ENCODE measurements around the gene ATG5. TPM values are rescaled to one million over a fixed set of nuclear protein-coding genes. Genes with fewer than 3 reads are reported as not detected.

The ATG5 gene
- total RNA-seq, 1 experiment from 2014 or later = 26.9 TPM

DNA sequence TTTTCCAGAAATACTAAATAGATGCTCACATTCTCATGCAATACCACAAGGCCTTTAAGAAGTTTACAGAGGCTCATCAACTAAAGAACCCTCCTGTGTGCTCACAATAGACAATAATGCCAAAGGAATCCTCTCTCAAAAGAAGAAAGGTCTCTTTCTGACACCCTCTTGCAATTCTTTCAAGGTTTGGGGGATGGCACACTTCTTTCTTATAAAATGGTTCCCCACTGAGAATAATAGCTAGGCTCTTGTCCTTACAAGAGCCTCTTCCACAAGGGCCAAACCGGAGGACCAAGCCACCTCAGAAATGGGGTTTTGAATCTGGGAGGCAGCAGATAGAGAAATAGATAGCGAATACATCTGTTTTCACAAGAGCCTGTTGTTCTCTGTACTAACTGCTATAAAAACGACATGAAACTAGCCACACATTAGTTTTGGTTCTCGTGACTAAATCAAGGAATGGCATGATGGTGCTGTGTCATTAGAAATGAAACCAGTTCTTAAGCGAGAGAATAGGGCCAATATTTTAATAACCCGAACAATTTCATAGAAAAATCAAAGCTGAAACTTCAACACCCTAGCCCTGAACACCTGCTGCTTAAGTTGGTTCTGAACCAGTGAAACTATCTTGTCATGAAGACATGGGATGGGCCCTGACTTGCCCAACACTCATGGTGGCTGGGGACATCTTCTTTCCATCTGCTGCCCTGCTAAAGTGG lies 158.3 kb downstream of the ATG5 start:
- Mint-ChIP-seq H3K4me1 (ENCODE audit: low read depth, unreplicated experiment) (no peaks in the 10 kb centered on the region), H3K9me3 (ENCODE audit: unreplicated experiment) (no peaks in the 10 kb centered on the region), H3K27me3 (ENCODE audit: insufficient read depth, unreplicated experiment) (no peaks in the 10 kb centered on the region), H3K27ac (ENCODE audit: unreplicated experiment) (no peak overlapping the region), H3K4me3 (ENCODE audit: unreplicated experiment) (no peak overlapping the region), H3K36me3 (ENCODE audit: insufficient read depth, unreplicated experiment) (no peaks in the 10 kb centered on the region)
- Histone ChIP-seq H3K27me3 (replicated peaks; ENCODE audit: control insufficient read depth, insufficient read depth, low read length) (no peaks in the 10 kb centered on the region), H3K9me3 (no peaks in the 10 kb centered on the region), H3K4me3 (ENCODE audit: low read depth, low read length) (no peak overlapping the region), H3K4me1 (no peaks in the 10 kb centered on the region), H3K36me3 (ENCODE audit: control insufficient read depth, insufficient read depth, low read length) (no peaks in the 10 kb centered on the region)
- POLR2A ChIA-PET = no interaction called here
- BruUV-seq (replicated peaks) = no TSS peak
- DNase-seq = no peak
- intact Hi-C loops (cut with micrococcal nuclease; ENCODE audit: unreplicated experiment) = no loop called here
- CTCF ChIA-PET = no interaction called here
- TF ChIP-seq, protein P1, sequence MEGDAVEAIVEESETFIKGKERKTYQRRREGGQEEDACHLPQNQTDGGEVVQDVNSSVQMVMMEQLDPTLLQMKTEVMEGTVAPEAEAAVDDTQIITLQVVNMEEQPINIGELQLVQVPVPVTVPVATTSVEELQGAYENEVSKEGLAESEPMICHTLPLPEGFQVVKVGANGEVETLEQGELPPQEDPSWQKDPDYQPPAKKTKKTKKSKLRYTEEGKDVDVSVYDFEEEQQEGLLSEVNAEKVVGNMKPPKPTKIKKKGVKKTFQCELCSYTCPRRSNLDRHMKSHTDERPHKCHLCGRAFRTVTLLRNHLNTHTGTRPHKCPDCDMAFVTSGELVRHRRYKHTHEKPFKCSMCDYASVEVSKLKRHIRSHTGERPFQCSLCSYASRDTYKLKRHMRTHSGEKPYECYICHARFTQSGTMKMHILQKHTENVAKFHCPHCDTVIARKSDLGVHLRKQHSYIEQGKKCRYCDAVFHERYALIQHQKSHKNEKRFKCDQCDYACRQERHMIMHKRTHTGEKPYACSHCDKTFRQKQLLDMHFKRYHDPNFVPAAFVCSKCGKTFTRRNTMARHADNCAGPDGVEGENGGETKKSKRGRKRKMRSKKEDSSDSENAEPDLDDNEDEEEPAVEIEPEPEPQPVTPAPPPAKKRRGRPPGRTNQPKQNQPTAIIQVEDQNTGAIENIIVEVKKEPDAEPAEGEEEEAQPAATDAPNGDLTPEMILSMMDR (IDR thresholded peaks at IDR 0.05; ENCODE audit: insufficient read depth in 1 of 2, low read depth in 1 of 2, low read length in 1 of 2, severe bottlenecking in 1 of 2, unreplicated experiment in 1 of 2) = no peak

DNA sequence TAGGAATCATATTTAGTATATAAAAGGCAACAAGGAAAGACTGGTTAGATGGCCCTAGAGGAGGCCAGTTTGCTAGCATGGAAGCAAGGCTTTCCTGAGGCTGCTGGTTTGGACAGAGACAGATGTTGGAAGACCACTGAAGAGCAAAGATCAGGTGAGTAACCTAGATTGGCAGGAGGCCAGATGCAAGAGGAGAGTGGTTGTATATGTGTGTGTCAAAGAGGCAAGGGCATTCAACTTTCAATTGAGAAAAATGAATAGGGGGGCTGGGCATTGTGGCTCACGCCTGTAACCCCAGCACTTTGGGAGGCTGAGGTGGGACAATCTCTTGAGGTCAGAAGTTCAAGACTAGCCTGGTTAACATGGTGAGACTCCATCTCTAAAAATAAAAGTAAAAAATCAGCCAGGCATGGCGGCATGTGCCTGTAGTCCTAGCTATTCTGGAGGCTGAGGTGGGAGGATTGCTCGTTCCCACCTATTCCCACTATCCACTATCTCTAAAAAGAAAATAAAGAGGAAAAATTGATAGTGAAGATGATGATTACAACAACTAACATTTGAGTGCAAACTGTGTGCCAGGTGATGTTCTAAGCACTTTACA lies 159.6 kb downstream of the ATG5 start:
- Mint-ChIP-seq H3K4me1 (ENCODE audit: low read depth, unreplicated experiment) (no peaks in the 10 kb centered on the region), H3K36me3 (ENCODE audit: insufficient read depth, unreplicated experiment) (no peaks in the 10 kb centered on the region), H3K4me3 (ENCODE audit: unreplicated experiment) (no peak overlapping the region), H3K9me3 (ENCODE audit: unreplicated experiment) (no peaks in the 10 kb centered on the region), H3K27ac (ENCODE audit: unreplicated experiment) (no peak overlapping the region), H3K27me3 (ENCODE audit: insufficient read depth, unreplicated experiment) (no peaks in the 10 kb centered on the region)
- intact Hi-C loops (cut with micrococcal nuclease; ENCODE audit: unreplicated experiment) = no loop called here
- ChIA-PET POLR2A (no interaction called here), CTCF (no interaction called here)
- DNase-seq = no peak
- no peak overlapping the region for H3K4me3 ChIP-seq (ENCODE audit: low read depth, low read length)
- H3K9me3 ChIP-seq = no peaks in the 10 kb centered on the region
- H3K27me3 ChIP-seq (replicated peaks; ENCODE audit: control insufficient read depth, insufficient read depth, low read length) = no peaks in the 10 kb centered on the region
- TF ChIP-seq, protein P1 (IDR thresholded peaks at IDR 0.05; ENCODE audit: insufficient read depth in 1 of 2, low read depth in 1 of 2, low read length in 1 of 2, severe bottlenecking in 1 of 2, unreplicated experiment in 1 of 2) = no peak
- no TSS peak for BruUV-seq (replicated peaks)
- H3K36me3 ChIP-seq (ENCODE audit: control insufficient read depth, insufficient read depth, low read length) = no peaks in the 10 kb centered on the region
- H3K4me1 ChIP-seq = no peaks in the 10 kb centered on the region

DNA sequence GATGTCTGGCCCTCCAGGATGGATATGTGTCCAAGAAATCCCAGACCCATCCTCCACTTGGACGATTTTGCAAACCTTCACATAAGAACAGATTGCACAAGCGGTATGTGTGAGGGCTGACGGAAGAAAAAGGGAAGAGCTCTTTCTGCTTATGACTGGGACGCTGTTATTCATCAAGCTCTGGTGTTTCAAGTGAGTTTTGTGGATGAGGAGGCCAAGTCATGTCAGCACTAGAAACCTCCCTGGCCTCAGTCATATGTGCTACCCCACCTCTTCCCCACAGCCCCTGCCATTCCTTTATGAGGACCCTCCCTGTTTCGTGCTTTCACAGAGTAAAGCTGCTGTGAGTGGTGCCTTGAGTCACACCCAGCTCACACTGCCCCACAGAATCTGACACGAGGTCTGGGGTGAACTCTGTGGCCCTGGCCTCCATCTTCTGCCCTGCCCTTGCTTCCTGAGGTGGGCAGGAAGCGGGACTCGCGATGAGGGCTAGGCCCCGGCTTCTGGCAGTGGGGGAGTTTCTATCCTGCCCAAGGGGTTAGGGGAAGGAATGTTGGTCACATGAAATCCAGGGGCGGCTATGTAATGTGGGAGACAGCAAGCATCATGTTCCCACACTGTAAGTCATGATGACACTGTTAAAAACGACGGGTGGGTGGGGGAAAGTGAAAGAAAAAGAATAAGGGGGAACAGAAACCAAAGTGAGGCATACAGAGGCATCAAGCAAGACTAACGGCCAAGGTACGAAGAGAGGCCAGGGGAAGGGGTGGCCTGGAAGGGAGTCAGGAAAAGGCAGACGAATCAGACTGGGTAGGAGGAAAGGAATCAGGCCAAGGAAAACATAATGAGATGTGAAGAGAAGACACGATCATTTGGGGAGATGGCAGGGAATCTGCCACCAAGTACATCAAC lies 161.3 kb downstream of the ATG5 start:
- no peak overlapping the region for H3K4me3 ChIP-seq (ENCODE audit: low read depth, low read length)
- H3K36me3 ChIP-seq (ENCODE audit: control insufficient read depth, insufficient read depth, low read length) = no peaks in the 10 kb centered on the region
- H3K27me3 ChIP-seq (replicated peaks; ENCODE audit: control insufficient read depth, insufficient read depth, low read length) = no peaks in the 10 kb centered on the region
- intact Hi-C loops (cut with micrococcal nuclease; ENCODE audit: unreplicated experiment) = no loop called here
- POLR2A ChIA-PET = no interaction called here
- Mint-ChIP-seq H3K27ac (ENCODE audit: unreplicated experiment) (no peak overlapping the region), H3K27me3 (ENCODE audit: insufficient read depth, unreplicated experiment) (no peaks in the 10 kb centered on the region), H3K9me3 (ENCODE audit: unreplicated experiment) (no peaks in the 10 kb centered on the region), H3K4me3 (ENCODE audit: unreplicated experiment) (no peak overlapping the region), H3K36me3 (ENCODE audit: insufficient read depth, unreplicated experiment) (no peaks in the 10 kb centered on the region), H3K4me1 (ENCODE audit: low read depth, unreplicated experiment) (no peaks in the 10 kb centered on the region)
- no peaks in the 10 kb centered on the region for H3K4me1 ChIP-seq
- no peaks in the 10 kb centered on the region for H3K9me3 ChIP-seq
- no TSS peak for BruUV-seq (replicated peaks)
- TF ChIP-seq, protein P1 (IDR thresholded peaks at IDR 0.05; ENCODE audit: insufficient read depth in 1 of 2, low read depth in 1 of 2, low read length in 1 of 2, severe bottlenecking in 1 of 2, unreplicated experiment in 1 of 2) = no peak
- CTCF ChIA-PET = no interaction called here
- no peak for DNase-seq

Data from Caco-2 (cell line).